AG04450 (cell line): ENCODE measurements around the gene TFAP2E. TPM values are rescaled to one million over a fixed set of nuclear protein-coding genes. Genes with fewer than 3 reads are reported as not detected.
A peak's percentile ranks its signal among the peaks of the same experiment; 100 is the strongest.

ENCODE experiments used
- CTCF ChIA-PET: fragments of 300-600, 350-600 bp; formaldehyde crosslinking; extraction: SDS; loops from one replicate; lab custom pipeline; 2022; ENCODE audit warnings: antibody characterized with exemption, inconsistent platforms; lab: Charles Lee
- POLR2A ChIA-PET: fragments of 350-600 bp; formaldehyde crosslinking; extraction: SDS; loops from one replicate; lab custom pipeline; 2021; ENCODE audit warnings: antibody characterized with exemption, inconsistent platforms; lab: Yijun Ruan, JAX
- DNase-seq: peaks from one replicate; pipeline ENCODE4 v3.0.0-alpha.2; 2011; ENCODE audit warnings: low read depth, low spot score
- H3K27ac ChIP-seq: one replicate; pipeline ENCODE4 v1.5.1; 2012; ENCODE audit warnings: low read depth, low read length, control low read depth
- H3K27me3 ChIP-seq: one replicate; pipeline ENCODE4 v1.6.0; 2012; ENCODE audit warnings: low read length; ENCODE audit not compliant: control insufficient read depth, insufficient read depth
- H3K4me3 ChIP-seq: 2 replicates; pipeline ENCODE4 v1.5.1; 2011; ENCODE audit warnings: mild to moderate bottlenecking, low read depth, low read length, control low read depth
- H3K9me3 ChIP-seq: 2 replicates; pipeline ENCODE4 v1.5.1; 2012; ENCODE audit warnings: low read length; ENCODE audit not compliant: control insufficient read depth, insufficient read depth
- CTCF ChIP-seq: IDR thresholded peaks from 2 replicates; pipeline ENCODE4 v1.5.1; 2011; ENCODE audit warnings: low read depth, low read length, control low read depth, inconsistent platforms
- polyA plus RNA-seq: library from polyadenylated mRNA; depleted of rRNA; stranded (reverse); fragments of >200 nt; gene quantifications from 2 replicates; pipeline ENCODE4 v1.2.3, GENCODE V29; 2011

TFAP2E gene
- polyA plus RNA-seq, 1 experiment: 0.05 TPM

GRCh38 chr1:35567947-35568558 lies 5.1 kb upstream of the TFAP2E start:
- Histone ChIP-seq H3K27me3 (peaks cover 13% of the 10 kb centered on the region), H3K9me3 (no peaks in the 10 kb centered on the region), H3K4me3 (no peak overlapping the region), H3K27ac (no peak overlapping the region)
- CTCF ChIA-PET: interaction anchor here (0.5 to 5.9 kb wide), 37 partner anchors 8 to 346 kb away, joined by 3 to 248 read pairs (median 5); partner anchors contain the start of genes CLSPN, KIAA0319L and NCDN
- POLR2A ChIA-PET: interaction anchor here (1.4 kb wide), 1 partner anchor 147 kb away, joined by 5 read pairs; no protein-coding TSS in a partner anchor
- no peak for TF ChIP-seq CTCF
- DNase-seq: no peak

GRCh38 chr1:35568975-35569395 lies 4.1 kb upstream of the TFAP2E start:
- DNase-seq: no peak
- Histone ChIP-seq H3K27ac (no peak overlapping the region), H3K4me3 (no peak overlapping the region), H3K9me3 (no peaks in the 10 kb centered on the region), H3K27me3 (peaks cover 20% of the 10 kb centered on the region)
- ChIA-PET CTCF (interaction anchor here (0.5 to 5.9 kb wide), 46 partner anchors 9 to 354 kb away, joined by 3 to 248 read pairs (median 5); partner anchors contain the start of genes CLSPN, KIAA0319L and NCDN), POLR2A (interaction anchor here (1.4 kb wide), 1 partner anchor 147 kb away, joined by 5 read pairs; no protein-coding TSS in a partner anchor)
- TF ChIP-seq CTCF: peak; percentile 88

GRCh38 chr1:35569936-35570335 lies 3.2 kb upstream of the TFAP2E start:
- Histone ChIP-seq H3K4me3 (no peak overlapping the region), H3K27me3 (peaks cover 28% of the 10 kb centered on the region), H3K27ac (no peak overlapping the region), H3K9me3 (no peaks in the 10 kb centered on the region; the same call in 1 of the 2 replicates)
- ChIA-PET POLR2A (no interaction called here), CTCF (interaction anchor here (1.8 to 4.8 kb wide), 4 partner anchors 146 to 206 kb away, joined by 8 to 109 read pairs (median 14); partner anchors contain the start of gene CLSPN)
- no peak for TF ChIP-seq CTCF
- DNase-seq: no peak

- DNase-seq: no peak
- Histone ChIP-seq H3K27me3 (peaks cover 34% of the 10 kb centered on the region), H3K27ac (no peak overlapping the region), H3K4me3 (no peak overlapping the region), H3K9me3 (no peaks in the 10 kb centered on the region; the same call in 1 of the 2 replicates)
- TF ChIP-seq CTCF: no peak
- POLR2A ChIA-PET: no interaction called here
- CTCF ChIA-PET: interaction anchor here (0.5 to 4.8 kb wide), 10 partner anchors 15 to 205 kb away, joined by 3 to 109 read pairs (median 7); partner anchors contain the start of gene CLSPN
Measured at GRCh38 chr1:35570589-35571137, 2.5 kb upstream of the TFAP2E start.

GRCh38 chr1:35571263-35571662 lies 1.9 kb upstream of the TFAP2E start:
- Histone ChIP-seq H3K27me3 (peaks cover 40% of the 10 kb centered on the region), H3K4me3 (no peak overlapping the region), H3K27ac (no peak overlapping the region), H3K9me3 (no peaks in the 10 kb centered on the region; the same call in 1 of the 2 replicates)
- no peak for DNase-seq
- CTCF ChIA-PET: interaction anchor here (0.6 to 4.8 kb wide), 9 partner anchors 14 to 205 kb away, joined by 3 to 109 read pairs (median 8); partner anchors contain the start of gene CLSPN
- TF ChIP-seq CTCF: no peak
- POLR2A ChIA-PET: no interaction called here
